ENCODE measurements around the gene TM4SF5.

DNA sequence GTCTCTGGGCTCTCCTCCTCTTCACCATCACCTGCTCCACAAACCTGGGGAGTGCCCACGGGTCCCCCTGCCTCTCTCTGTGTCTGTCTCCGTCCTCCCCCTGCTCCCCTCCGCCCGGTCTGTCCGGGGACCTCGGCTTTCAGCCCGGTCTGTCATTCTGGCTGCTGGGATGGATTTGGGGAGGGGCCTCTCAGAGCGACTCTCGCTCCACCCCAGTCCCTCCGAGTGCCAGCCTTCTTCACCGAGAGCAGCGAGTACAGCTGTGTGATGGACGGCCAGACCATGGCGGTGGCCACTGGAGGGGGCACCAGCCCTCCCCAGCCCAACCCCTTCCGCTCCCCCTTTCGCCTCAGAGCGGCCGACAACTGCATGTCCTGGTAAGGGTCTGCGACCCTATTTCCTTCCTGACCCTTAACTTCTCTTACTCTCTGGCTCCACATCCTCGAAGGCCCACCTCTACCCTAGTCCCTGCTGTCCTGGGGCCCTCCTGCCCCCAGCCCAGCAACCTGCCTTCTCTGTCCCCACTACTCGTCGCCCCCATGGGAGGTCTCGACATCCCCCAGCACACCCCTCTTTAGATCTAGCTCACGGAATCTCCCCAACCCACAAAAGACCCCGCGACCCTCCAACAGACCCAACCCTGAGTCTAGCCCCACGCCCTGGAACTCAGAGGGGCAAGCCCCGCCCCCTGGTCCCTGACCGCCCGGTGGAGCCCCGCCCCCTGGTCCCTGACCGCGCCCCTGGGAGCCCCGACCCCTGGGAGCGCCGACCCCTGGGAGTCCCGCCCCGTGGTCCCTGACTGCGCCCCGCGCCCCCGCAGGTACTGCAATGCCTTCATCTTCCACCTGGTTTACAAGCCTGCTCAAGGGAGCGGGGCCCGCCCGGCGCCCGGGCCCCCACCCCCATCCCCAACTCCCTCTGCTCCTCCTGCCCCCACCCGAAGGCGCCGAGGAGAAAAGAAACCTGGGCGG lies 26.4 kb upstream of the TM4SF5 start:
- TF ChIP-seq TAF1 (IDR thresholded peaks at IDR 0.05; ENCODE audit: borderline replicate concordance, low read depth, low read length) (no peak), POLR2A (IDR thresholded peaks at IDR 0.05; ENCODE audit: low read depth, low read length) (no peak), POLR2AphosphoS5 (IDR thresholded peaks at IDR 0.05; ENCODE audit: low read depth, low read length) (no peak)

All from GM12892 (cell line).